Loucy (cell line): ENCODE measurements around the gene NUMB.

Experiments
- CTCF ChIP-seq: fragments of 200-600 bp; sonication (generic); conservative IDR thresholded peaks from 2 replicates; pipeline ENCODE4 v1.5.1; 2014; ENCODE audit warnings: mild to moderate bottlenecking, antibody characterized with exemption, low read length
- EZH2phosphoT487 ChIP-seq: fragments of 200-600 bp; IDR thresholded peaks from 2 replicates; pipeline ENCODE4 v1.6.1; 2018; ENCODE audit warnings: antibody characterized with exemption, mild to moderate bottlenecking, moderate library complexity, borderline replicate concordance

GRCh38 chr14:73458183-73458976, at the start of gene NUMB:
- TF ChIP-seq CTCF: no peak
- no peak for TF ChIP-seq EZH2phosphoT487
